HepG2 (cell line): ENCODE results near the gene NEU1. TPM values are rescaled to one million over a fixed set of nuclear protein-coding genes. Genes with fewer than 3 reads are reported as not detected.
A peak's percentile ranks its signal among the peaks of the same experiment; 100 is the strongest.

Source experiments
- BCL6 ChIP-seq: IDR thresholded peaks from 2 replicates; pipeline ENCODE4 v1.6.1; 2016; ENCODE audit warnings: missing genetic modification reagents, missing compliant biosample characterization
- CHD2 ChIP-seq: IDR thresholded peaks from 2 replicates; pipeline ENCODE4 v1.6.1; 2011; ENCODE audit warnings: low read depth, low read length, improper control_type of control experiment
- E2F1 ChIP-seq: sonication (generic); formaldehyde crosslinking; IDR thresholded peaks from 2 replicates; pipeline ENCODE4 v1.5.0; 2020; ENCODE audit warnings: missing genetic modification reagents
- ESRRA ChIP-seq: sonication (generic); formaldehyde crosslinking; IDR thresholded peaks from 2 replicates; pipeline ENCODE4 v1.5.1; 2020; ENCODE audit warnings: mild to moderate bottlenecking, low read depth, missing genetic modification reagents
- ETV5 ChIP-seq: IDR thresholded peaks from 2 replicates; pipeline ENCODE4 v1.6.1; 2018; ENCODE audit warnings: missing biosample characterization, missing genetic modification reagents, inconsistent platforms, borderline replicate concordance
- MAFK ChIP-seq, 2 experiments: IDR thresholded peaks in 1 of 2; conservative IDR thresholded peaks in 1 of 2; 2 replicates each; pipeline ENCODE4 v1.6.1; 2011; ENCODE audit warnings: improper control_type of control experiment in 2 of 2, low read length in 2 of 2
- MED1 ChIP-seq: sonication (generic); formaldehyde crosslinking; IDR thresholded peaks from 2 replicates; pipeline ENCODE4 v1.4.0; 2020; ENCODE audit warnings: missing genetic modification reagents
- RBAK ChIP-seq: sonication (generic); formaldehyde crosslinking; IDR thresholded peaks from 2 replicates; pipeline ENCODE4 v1.5.1; 2020; ENCODE audit warnings: mild to moderate bottlenecking, missing genetic modification reagents
- SMYD3 ChIP-seq: sonication (generic); formaldehyde crosslinking; IDR thresholded peaks from 2 replicates; pipeline ENCODE4 v1.8.1; 2023; ENCODE audit warnings: mild to moderate bottlenecking, missing genetic modification reagents
- TFE3 ChIP-seq: IDR thresholded peaks from 2 replicates; pipeline ENCODE4 v1.6.1; 2016
- U2AF2 ChIP-seq: fragments of 200-400 bp; formaldehyde crosslinking; IDR thresholded peaks from 2 replicates; pipeline ENCODE4 v1.6.1; 2017; ENCODE audit warnings: low read depth, mild to moderate bottlenecking, low read length
- ZNF280B ChIP-seq: sonication (generic); formaldehyde crosslinking; IDR thresholded peaks from 2 replicates; pipeline ENCODE4 v1.5.0; 2020; ENCODE audit warnings: missing genetic modification reagents, mild to moderate bottlenecking, borderline replicate concordance
- ZNF607 ChIP-seq: sonication (generic); formaldehyde crosslinking; IDR thresholded peaks from 2 replicates; pipeline ENCODE4 v1.5.1; 2020; ENCODE audit warnings: missing genetic modification reagents, mild to moderate bottlenecking, borderline replicate concordance
- ZNF619 ChIP-seq: sonication (generic); formaldehyde crosslinking; IDR thresholded peaks from 2 replicates; pipeline ENCODE4 v1.4.0; 2020; ENCODE audit warnings: mild to moderate bottlenecking, missing genetic modification reagents
- ZNF784 ChIP-seq: sonication (generic); formaldehyde crosslinking; IDR thresholded peaks from 2 replicates; pipeline ENCODE4 v1.5.1; 2020; ENCODE audit warnings: missing genetic modification reagents, mild to moderate bottlenecking, borderline replicate concordance
- polyA plus RNA-seq, 8 experiments: library from polyadenylated mRNA; depleted of rRNA in 3 of 8; stranded (reverse) in 7 of 8; unstranded in 1 of 8; fragments of >200 nt; fragmentation: Illumina TruSeq in 4 of 8; extraction: Trizol in 4 of 8; gene quantifications; 2 replicates each; pipeline versions ENCODE4 v1.2.1 to v1.2.3, GENCODE V29; 2011 to 2016; ENCODE audit warnings: low read depth in 4 of 8, missing spikeins in 1 of 8, mixed read lengths in 1 of 8; ENCODE audit not compliant: insufficient read depth in 1 of 8
- total RNA-seq, 5 experiments: library from RNA; depleted of rRNA; stranded (reverse); fragments of >200 nt; fragmentation: Illumina TruSeq; extraction: Trizol; gene quantifications; 2 replicates each; pipeline ENCODE4 v1.2.3, GENCODE V29; 2016; ENCODE audit warnings: low read depth in 1 of 5
- TF ChIP-seq, protein P1 (sequence below): sonication (generic); formaldehyde crosslinking; IDR thresholded peaks from 2 replicates; pipeline ENCODE4 v1.5.0; 2020; ENCODE audit warnings: missing genetic modification reagents
- TF ChIP-seq, protein P2 (sequence below): sonication (generic); formaldehyde crosslinking; IDR thresholded peaks from 2 replicates; pipeline ENCODE4 v1.4.0; 2020; ENCODE audit warnings: mild to moderate bottlenecking, missing genetic modification reagents

NEU1 gene
- total and polyA plus RNA-seq, 2 of the 13 experiments (the other 11 are each of a cell fraction or from before 2014, with no cell fraction given), result 215 to 297 TPM

- TF ChIP-seq ZNF784 (peak; percentile 51; the same call in 1 of the 2 replicates), U2AF2 (peak; percentile 12; the same call in 1 of the 2 replicates), ETV5 (CRISPR knock-in tag) (peak; percentile 27; the same call in 1 of the 2 replicates), BCL6 (CRISPR knock-in tag) (peak; percentile 58), SMYD3 (CRISPR knock-in tag) (peak; percentile 84; the same call in 1 of the 2 replicates), TFE3 (CRISPR knock-in tag) (peak; percentile 47; the same call in 1 of the 2 replicates), MED1 (CRISPR knock-in tag) (peak; percentile 73), MAFK (conservative IDR thresholded peaks at IDR 0.05 in 1 of 2, IDR thresholded peaks at IDR 0.05 in 1 of 2; ENCODE audit: low read length in 2 of 2) (0 out of 4 replicates have a peak, but pooled peaks of 1 of the 2 experiments have one; percentile 1), ZNF280B (peak; percentile 78; the same call in 1 of the 2 replicates), ZNF619 (CRISPR knock-in tag) (no peak; the same call in 1 of the 2 replicates), RBAK (CRISPR knock-in tag) (no peak), ESRRA (CRISPR knock-in tag) (peak; percentile 72), ZNF607 (CRISPR knock-in tag) (peak; percentile 49; the same call in 1 of the 2 replicates), E2F1 (CRISPR knock-in tag) (peak; percentile 100), CHD2 (0 out of 2 replicates have a peak, but pooled peaks have one; percentile 22)
- TF ChIP-seq, protein P1, sequence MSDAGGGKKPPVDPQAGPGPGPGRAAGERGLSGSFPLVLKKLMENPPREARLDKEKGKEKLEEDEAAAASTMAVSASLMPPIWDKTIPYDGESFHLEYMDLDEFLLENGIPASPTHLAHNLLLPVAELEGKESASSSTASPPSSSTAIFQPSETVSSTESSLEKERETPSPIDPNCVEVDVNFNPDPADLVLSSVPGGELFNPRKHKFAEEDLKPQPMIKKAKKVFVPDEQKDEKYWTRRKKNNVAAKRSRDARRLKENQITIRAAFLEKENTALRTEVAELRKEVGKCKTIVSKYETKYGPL (CRISPR knock-in tag), result peak; percentile 78
- TF ChIP-seq, protein P2, sequence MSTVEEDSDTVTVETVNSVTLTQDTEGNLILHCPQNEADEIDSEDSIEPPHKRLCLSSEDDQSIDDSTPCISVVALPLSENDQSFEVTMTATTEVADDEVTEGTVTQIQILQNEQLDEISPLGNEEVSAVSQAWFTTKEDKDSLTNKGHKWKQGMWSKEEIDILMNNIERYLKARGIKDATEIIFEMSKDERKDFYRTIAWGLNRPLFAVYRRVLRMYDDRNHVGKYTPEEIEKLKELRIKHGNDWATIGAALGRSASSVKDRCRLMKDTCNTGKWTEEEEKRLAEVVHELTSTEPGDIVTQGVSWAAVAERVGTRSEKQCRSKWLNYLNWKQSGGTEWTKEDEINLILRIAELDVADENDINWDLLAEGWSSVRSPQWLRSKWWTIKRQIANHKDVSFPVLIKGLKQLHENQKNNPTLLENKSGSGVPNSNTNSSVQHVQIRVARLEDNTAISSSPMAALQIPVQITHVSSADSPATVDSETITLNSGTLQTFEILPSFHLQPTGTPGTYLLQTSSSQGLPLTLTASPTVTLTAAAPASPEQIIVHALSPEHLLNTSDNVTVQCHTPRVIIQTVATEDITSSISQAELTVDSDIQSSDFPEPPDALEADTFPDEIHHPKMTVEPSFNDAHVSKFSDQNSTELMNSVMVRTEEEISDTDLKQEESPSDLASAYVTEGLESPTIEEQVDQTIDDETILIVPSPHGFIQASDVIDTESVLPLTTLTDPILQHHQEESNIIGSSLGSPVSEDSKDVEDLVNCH (CRISPR knock-in tag), result peak; percentile 83; the same call in 1 of the 2 replicates
Observed at GRCh38 chr6:31834367-31835250, 28.0 kb downstream of the NEU1 start (continued).
